Neuronal stem cell (in vitro differentiated cells): ENCODE data around the gene ZBED3.

Experiments used
- DNase-seq: peaks from one replicate; pipeline ENCODE4 v3.0.0-alpha.2; 2013; ENCODE audit warnings: low spot score
- H2AFZ ChIP-seq: one replicate; pipeline ENCODE4 v1.6.1; 2013; ENCODE audit warnings: mild to moderate bottlenecking, low read length, inconsistent platforms
- H2AK5ac ChIP-seq: 2 replicates; pipeline ENCODE4 v1.6.1; 2013; ENCODE audit warnings: low read depth, mild to moderate bottlenecking, inconsistent platforms, low read length, moderate library complexity, mixed read lengths
- H2BK120ac ChIP-seq: 2 replicates; pipeline ENCODE4 v1.6.1; 2013; ENCODE audit warnings: low read depth, mild to moderate bottlenecking, inconsistent platforms, low read length, moderate library complexity, mixed read lengths
- H2BK12ac ChIP-seq: one replicate; pipeline ENCODE4 v1.6.1; 2013; ENCODE audit warnings: low read length, inconsistent platforms
- H2BK15ac ChIP-seq: 2 replicates; pipeline ENCODE4 v1.6.1; 2013; ENCODE audit warnings: mild to moderate bottlenecking, low read length, inconsistent platforms, mixed read lengths
- H2BK5ac ChIP-seq: one replicate; pipeline ENCODE4 v1.6.1; 2013; ENCODE audit warnings: inconsistent platforms, mild to moderate bottlenecking, low read length, moderate library complexity
- H3K14ac ChIP-seq: one replicate; pipeline ENCODE4 v1.6.1; 2013; ENCODE audit warnings: low read length, inconsistent platforms
- H3K18ac ChIP-seq: 2 replicates; pipeline ENCODE4 v1.6.1; 2013; ENCODE audit warnings: low read length, inconsistent platforms
- H3K23ac ChIP-seq: 2 replicates; pipeline ENCODE4 v1.6.1; 2013; ENCODE audit warnings: low read depth, mild to moderate bottlenecking, mixed read lengths, low read length, inconsistent platforms; ENCODE audit not compliant: poor library complexity
- H3K27ac ChIP-seq: replicated peaks from 3 replicates; pipeline ENCODE4 v1.5.1; 2013; ENCODE audit warnings: low read length, inconsistent platforms
- H3K27me3 ChIP-seq, 3 experiments: 2 replicates each; pipeline ENCODE4 v1.6.1; 2013; ENCODE audit warnings: low read length in 3 of 3, mild to moderate bottlenecking in 2 of 3, inconsistent platforms in 1 of 3, low read depth in 1 of 3, mixed read lengths in 1 of 3, moderate library complexity in 1 of 3; ENCODE audit not compliant: control insufficient read depth in 3 of 3, insufficient read depth in 3 of 3
- H3K36me3 ChIP-seq, 2 donors: replicated peaks in 1 of 2; 2 replicates each; pipeline ENCODE4 v1.6.1; 2013; ENCODE audit warnings: low read length in 2 of 2; ENCODE audit not compliant: control insufficient read depth in 2 of 2, insufficient read depth in 2 of 2
- H3K4ac ChIP-seq: 2 replicates; pipeline ENCODE4 v1.6.1; 2013; ENCODE audit warnings: inconsistent platforms, mild to moderate bottlenecking, low read length, moderate library complexity
- H3K4me1 ChIP-seq, 2 donors: 1 replicate in 1 of 2; 2 replicates in 1 of 2; pipeline ENCODE4 v1.6.1; 2013; ENCODE audit warnings: low read length in 2 of 2, low read depth in 1 of 2; ENCODE audit not compliant: control insufficient read depth in 2 of 2, insufficient read depth in 1 of 2
- H3K4me2 ChIP-seq: one replicate; pipeline ENCODE4 v1.6.1; 2013; ENCODE audit warnings: mild to moderate bottlenecking, low read length, inconsistent platforms; ENCODE audit not compliant: insufficient read depth, poor library complexity, severe bottlenecking
- H3K4me3 ChIP-seq, 2 donors: 2 replicates each; pipeline ENCODE4 v1.5.1; 2013; ENCODE audit warnings: low read length in 2 of 2, mild to moderate bottlenecking in 2 of 2, inconsistent platforms in 1 of 2, moderate library complexity in 1 of 2
- H3K79me1 ChIP-seq: one replicate; pipeline ENCODE4 v1.6.1; 2013; ENCODE audit warnings: low read depth, mild to moderate bottlenecking, inconsistent platforms, low read length, moderate library complexity
- H3K9ac ChIP-seq: one replicate; pipeline ENCODE4 v1.6.1; 2013; ENCODE audit warnings: mild to moderate bottlenecking, low read depth, low read length, inconsistent platforms; ENCODE audit not compliant: poor library complexity
- H3K9me3 ChIP-seq, 2 donors: replicated peaks in 1 of 2; 2 replicates each; pipeline versions ENCODE3 to v1.6.1; 2013; ENCODE audit warnings: low read length in 2 of 2, mild to moderate bottlenecking in 2 of 2, inconsistent platforms in 1 of 2, low read depth in 1 of 2, mixed read lengths in 1 of 2, moderate library complexity in 1 of 2; ENCODE audit not compliant: control insufficient read depth in 2 of 2, insufficient read depth in 1 of 2
- H4K8ac ChIP-seq: one replicate; pipeline ENCODE4 v1.6.1; 2013; ENCODE audit warnings: low read depth, mild to moderate bottlenecking, inconsistent platforms, low read length, moderate library complexity
- H4K91ac ChIP-seq: one replicate; pipeline ENCODE4 v1.6.1; 2013; ENCODE audit warnings: low read length, low read depth, mild to moderate bottlenecking, inconsistent platforms; ENCODE audit not compliant: poor library complexity
- WGBS, 2 donors: extraction: QIAGEN DNeasy Blood & Tissue Kit; methylation state at CpG; one replicate each; pipeline ENCODE4 v1.1.7; 2013; ENCODE audit warnings: missing lambda C conversion rate in 2 of 2, mixed read lengths in 1 of 2; ENCODE audit not compliant: insufficient read length in 2 of 2, insufficient replicate concordance in 1 of 2; ENCODE audit errors: extremely low coverage in 2 of 2; 5-methylcytosine and 5-hydroxymethylcytosine counted together

Gene ZBED3

GRCh38 chr5:77102549-77102948 is 15.5 kb upstream of the ZBED3 start:
- H3K4me2 ChIP-seq = no peak overlapping the region
- DNase-seq = no peak
- no peak overlapping the region for H3K9ac ChIP-seq
- H3K4ac ChIP-seq = no peak overlapping the region
- no peak overlapping the region for H2BK120ac ChIP-seq
- H2BK5ac ChIP-seq = no peak overlapping the region
- no peak overlapping the region for H4K91ac ChIP-seq
- H4K8ac ChIP-seq = no peak overlapping the region
- no peak overlapping the region for H2AFZ ChIP-seq
- no peaks in the 10 kb centered on the region for H3K27me3 ChIP-seq
- WGBS, 2 donors = no CpG with 5 or more reads among the region's 7 CpGs
- H3K27ac ChIP-seq = no peak overlapping the region
- no peaks in the 10 kb centered on the region for H3K4me1 ChIP-seq
- peaks cover 0 to 16% of the 10 kb centered on the region in 2 donors for H3K9me3 ChIP-seq
- H3K36me3 ChIP-seq = peaks cover 0 to 9% of the 10 kb centered on the region in 2 donors
- no peaks in the 10 kb centered on the region for H3K79me1 ChIP-seq
- no peak overlapping the region for H3K14ac ChIP-seq
- no peak overlapping the region for H2AK5ac ChIP-seq
- H2BK12ac ChIP-seq = no peak overlapping the region
- no peak overlapping the region for H3K23ac ChIP-seq
- no peak overlapping the region for H3K18ac ChIP-seq
- H3K4me3 ChIP-seq = no peak overlapping the region
- H2BK15ac ChIP-seq = no peak overlapping the region

- H2BK15ac ChIP-seq = no peak overlapping the region
- no peak overlapping the region for H2BK5ac ChIP-seq
- no peak overlapping the region for H3K4me3 ChIP-seq
- no peak overlapping the region for H2AK5ac ChIP-seq
- H2BK12ac ChIP-seq = no peak overlapping the region
- peaks cover 0 to 9% of the 10 kb centered on the region in 2 donors for H3K36me3 ChIP-seq
- H3K4me1 ChIP-seq = no peaks in the 10 kb centered on the region
- no peak overlapping the region for H3K23ac ChIP-seq
- H3K27me3 ChIP-seq = no peaks in the 10 kb centered on the region
- H2AFZ ChIP-seq = no peak overlapping the region
- H3K27ac ChIP-seq = no peak overlapping the region
- WGBS, 2 donors = no CpG with 5 or more reads among the region's 4 CpGs
- H3K9ac ChIP-seq = no peak overlapping the region
- no peak overlapping the region for H3K4ac ChIP-seq
- H3K9me3 ChIP-seq = peaks cover 0 to 11% of the 10 kb centered on the region in 2 donors
- no peak overlapping the region for H2BK120ac ChIP-seq
- H4K91ac ChIP-seq = no peak overlapping the region
- no peak overlapping the region for H4K8ac ChIP-seq
- H3K4me2 ChIP-seq = no peak overlapping the region
- no peaks in the 10 kb centered on the region for H3K79me1 ChIP-seq
- no peak overlapping the region for H3K18ac ChIP-seq
- no peak for DNase-seq
- H3K14ac ChIP-seq = no peak overlapping the region
Observed at GRCh38 chr5:77101298-77101697, 14.2 kb upstream of the ZBED3 start.

GRCh38 chr5:77095189-77095588 is 8.1 kb upstream of the ZBED3 start:
- Histone ChIP-seq H3K27me3 (no peaks in the 10 kb centered on the region), H3K4me3 (no peak overlapping the region), H3K18ac (no peak overlapping the region), H3K14ac (no peak overlapping the region), H4K8ac (no peak overlapping the region), H2BK120ac (no peak overlapping the region), H2BK5ac (no peak overlapping the region), H3K36me3 (peaks cover 3 to 5% of the 10 kb centered on the region in 2 donors), H4K91ac (no peak overlapping the region), H3K4ac (no peak overlapping the region), H2AFZ (no peak overlapping the region), H3K9ac (no peak overlapping the region), H3K4me2 (no peak overlapping the region), H2BK12ac (no peak overlapping the region), H2BK15ac (no peak overlapping the region), H3K27ac (no peak overlapping the region), H3K23ac (no peak overlapping the region), H3K4me1 (no peaks in the 10 kb centered on the region), H2AK5ac (no peak overlapping the region), H3K79me1 (no peaks in the 10 kb centered on the region), H3K9me3 (peaks cover 0 to 3% of the 10 kb centered on the region in 2 donors)
- no peak for DNase-seq
- WGBS, 2 donors = no CpG with 5 or more reads among the region's 4 CpGs

GRCh38 chr5:77087484-77088261 is 588 bp upstream of the ZBED3 start:
- H3K27me3 ChIP-seq = no peaks in the 10 kb centered on the region
- H4K91ac ChIP-seq = no peak overlapping the region
- H3K4me2 ChIP-seq = peak overlapping the region; percentile 48
- H3K14ac ChIP-seq = no peak overlapping the region
- H2AFZ ChIP-seq = peak overlapping the region; percentile 97
- WGBS, 2 donors = no CpG with 5 or more reads among the region's 16 CpGs
- H3K9me3 ChIP-seq = peaks cover 8 to 22% of the 10 kb centered on the region in 2 donors
- H2BK120ac ChIP-seq = no peak overlapping the region
- H3K27ac ChIP-seq = no peak overlapping the region
- DNase-seq = peak; percentile 6
- peaks cover 4 to 5% of the 10 kb centered on the region in 2 donors for H3K4me1 ChIP-seq
- H2BK5ac ChIP-seq = peak overlapping the region; percentile 95
- H3K4me3 ChIP-seq = peak overlapping the region; percentile 76 to 83
- peak overlapping the region; percentile 8 for H2BK12ac ChIP-seq
- no peak overlapping the region for H4K8ac ChIP-seq
- H3K9ac ChIP-seq = peak overlapping the region; percentile 87
- H3K4ac ChIP-seq = no peak overlapping the region
- H3K79me1 ChIP-seq = no peaks in the 10 kb centered on the region
- H3K23ac ChIP-seq = peak overlapping the region; percentile 13
- H2AK5ac ChIP-seq = no peak overlapping the region
- peaks cover 2 to 9% of the 10 kb centered on the region in 2 donors for H3K36me3 ChIP-seq
- peak overlapping the region; percentile 63 for H3K18ac ChIP-seq
- H2BK15ac ChIP-seq = peak overlapping the region; percentile 50
